B cell (primary cell): ENCODE results near the gene STAP2. TPM values are rescaled to one million over a fixed set of nuclear protein-coding genes. Genes with fewer than 3 reads are reported as not detected.
A peak's percentile ranks its signal among the peaks of the same experiment; 100 is the strongest.

Source experiments
- ATAC-seq: fragments of 200-7000 bp; cut with Tn5 transposase; one replicate; pipeline ENCODE4 v1.10.0; 2021; ENCODE audit warnings: low read depth, mild to moderate bottlenecking, moderate number of reproducible peaks, moderate library complexity
- CTCF ChIA-PET: fragments of 350-600 bp; sonication (Branson Sonifier 250); formaldehyde crosslinking; loops from one replicate; lab custom pipeline; 2021; ENCODE audit warnings: antibody characterized with exemption, inconsistent platforms; lab: Charles Lee
- POLR2A ChIA-PET: fragments of 350-600 bp; sonication (Branson Sonifier 250); formaldehyde crosslinking; loops from one replicate; lab custom pipeline; 2021; ENCODE audit warnings: antibody characterized with exemption; lab: Charles Lee
- DNase-seq: peaks from one replicate; pipeline ENCODE4 v3.0.0; 2013
- H2AFZ ChIP-seq: 2 replicates; pipeline ENCODE4 v1.6.1; 2012; ENCODE audit warnings: mild to moderate bottlenecking, low read depth, low read length; ENCODE audit not compliant: insufficient read depth, poor library complexity, severe bottlenecking
- H3K27ac ChIP-seq, 2 donors: 1 replicate in 1 of 2; 2 replicates in 1 of 2; pipeline ENCODE4 v1.5.1; 2012 to 2013; ENCODE audit warnings: low read length in 2 of 2, mild to moderate bottlenecking in 2 of 2, moderate library complexity in 1 of 2
- H3K27me3 ChIP-seq, 4 experiments: fragments of 200-600 bp in 1 of 4; sonication (generic) in 1 of 4; replicated peaks in 1 of 4; 1 replicate in 2 of 4; 2 replicates in 2 of 4; pipeline versions ENCODE4 v1.6.1 to v1.7.0; 2013 to 2016; ENCODE audit warnings: low read length in 3 of 4, mild to moderate bottlenecking in 2 of 4, mixed read lengths in 1 of 4, moderate library complexity in 1 of 4; ENCODE audit not compliant: insufficient read depth in 4 of 4, control insufficient read depth in 3 of 4; ENCODE audit errors: control extremely low read depth in 1 of 4
- H3K36me3 ChIP-seq, 2 experiments: replicated peaks in 1 of 2; 1 replicate in 1 of 2; 2 replicates in 1 of 2; pipeline versions ENCODE4 v1.6.1 to v1.7.1; 2013; ENCODE audit warnings: low read length in 1 of 2; ENCODE audit not compliant: insufficient read depth in 2 of 2, control insufficient read depth in 1 of 2; ENCODE audit errors: control extremely low read depth in 1 of 2, extremely low read depth in 1 of 2
- H3K4me1 ChIP-seq, 2 donors: fragments of 200-600 bp in 1 of 2; sonication (generic) in 1 of 2; 1 replicate in 1 of 2; 2 replicates in 1 of 2; pipeline versions ENCODE4 v1.5.1 to v1.6.1; 2013 to 2017; ENCODE audit warnings: low read length in 2 of 2; ENCODE audit not compliant: control insufficient read depth in 2 of 2, insufficient read depth in 2 of 2
- H3K4me2 ChIP-seq: replicated peaks from 2 replicates; pipeline ENCODE3; 2012; ENCODE audit warnings: mild to moderate bottlenecking, low read depth, low read length; ENCODE audit not compliant: poor library complexity, severe bottlenecking
- H3K4me3 ChIP-seq, 5 experiments: fragments of 200-600 bp in 1 of 5; sonication (generic) in 1 of 5; 1 replicate in 3 of 5; 2 replicates in 2 of 5; pipeline versions ENCODE4 v1.5.1 to v1.7.0; 2011 to 2016; ENCODE audit warnings: low read length in 4 of 5, mild to moderate bottlenecking in 4 of 5, low read depth in 2 of 5, control low read depth in 1 of 5, moderate library complexity in 1 of 5; ENCODE audit not compliant: insufficient read depth in 1 of 5; ENCODE audit errors: control extremely low read depth in 1 of 5, extremely low read depth in 1 of 5
- H3K79me2 ChIP-seq: fragments of 200-600 bp; sonication (generic); one replicate; pipeline ENCODE4 v1.6.0; 2016; ENCODE audit warnings: low read length; ENCODE audit not compliant: control insufficient read depth, insufficient read depth
- H3K9ac ChIP-seq: fragments of 200-600 bp; sonication (generic); 2 replicates; pipeline ENCODE4 v1.6.1; 2017; ENCODE audit warnings: mild to moderate bottlenecking, low read length, moderate library complexity
- H3K9me3 ChIP-seq, 3 donors: one replicate each; pipeline versions ENCODE4 v1.6.1 to v1.7.1; 2013; ENCODE audit warnings: low read length in 2 of 3; ENCODE audit not compliant: control insufficient read depth in 2 of 3, insufficient read depth in 1 of 3; ENCODE audit errors: control extremely low read depth in 1 of 3
- H4K20me1 ChIP-seq: 2 replicates; pipeline ENCODE4 v1.6.0; 2012; ENCODE audit warnings: mild to moderate bottlenecking, low read length; ENCODE audit not compliant: insufficient read depth, control insufficient read depth, poor library complexity, severe bottlenecking
- H3K27ac Mint-ChIP-seq: one replicate; pipeline ENCODE4 v1.8.0; 2021; ENCODE audit warnings: mixed read lengths
- H3K27me3 Mint-ChIP-seq: one replicate; pipeline ENCODE4 v1.8.0; 2021; ENCODE audit warnings: mixed read lengths
- H3K4me1 Mint-ChIP-seq: one replicate; pipeline ENCODE4 v1.8.0; 2021; ENCODE audit warnings: mixed read lengths
- H3K4me3 Mint-ChIP-seq: one replicate; pipeline ENCODE4 v1.8.0; 2021; ENCODE audit warnings: mixed read lengths
- H3K9me3 Mint-ChIP-seq: one replicate; pipeline ENCODE4 v1.8.0; 2022; ENCODE audit warnings: mixed read lengths; ENCODE audit not compliant: insufficient read depth
- EZH2 ChIP-seq: IDR thresholded peaks from 2 replicates; pipeline ENCODE4 v1.6.1; 2012; ENCODE audit warnings: borderline replicate concordance, low read depth, mild to moderate bottlenecking, moderate library complexity, low read length; ENCODE audit not compliant: insufficient read depth, poor library complexity, severe bottlenecking
- WGBS: methylation state at CpG from one replicate; pipeline ENCODE4 v1.1.5; 2013; ENCODE audit warnings: missing lambda C conversion rate; ENCODE audit not compliant: insufficient coverage; 5-methylcytosine and 5-hydroxymethylcytosine counted together
- intact Hi-C: fragments of 100-400 bp; cut with micrococcal nuclease; formaldehyde crosslinking; loops from one replicate; pipeline ENCODE4 v1.10.0; 2022
- polyA plus RNA-seq: library from polyadenylated mRNA; depleted of rRNA; stranded (reverse); fragments of >200 nt; gene quantifications from 2 replicates; pipeline ENCODE4 v1.2.3, GENCODE V29; 2012
- total RNA-seq, 2 donors: library from RNA; stranded (reverse); fragments of 120-200 nt in 1 of 2; gene quantifications; 1 replicate in 1 of 2; 2 replicates in 1 of 2; pipeline versions ENCODE4 v1.2.3 to v1.2.4, GENCODE V29; 2013 to 2022
- TF ChIP-seq, protein P1 (sequence below): fragments of 200-600 bp; IDR thresholded peaks from one replicate; pipeline ENCODE4 v1.8.0; 2022; ENCODE audit warnings: antibody characterized with exemption, mild to moderate bottlenecking

Gene STAP2
- total and polyA plus RNA-seq, 2 donors (not counting 1 experiment from before 2014, with no cell fraction given), result 0.27 to 0.72 TPM

DNA sequence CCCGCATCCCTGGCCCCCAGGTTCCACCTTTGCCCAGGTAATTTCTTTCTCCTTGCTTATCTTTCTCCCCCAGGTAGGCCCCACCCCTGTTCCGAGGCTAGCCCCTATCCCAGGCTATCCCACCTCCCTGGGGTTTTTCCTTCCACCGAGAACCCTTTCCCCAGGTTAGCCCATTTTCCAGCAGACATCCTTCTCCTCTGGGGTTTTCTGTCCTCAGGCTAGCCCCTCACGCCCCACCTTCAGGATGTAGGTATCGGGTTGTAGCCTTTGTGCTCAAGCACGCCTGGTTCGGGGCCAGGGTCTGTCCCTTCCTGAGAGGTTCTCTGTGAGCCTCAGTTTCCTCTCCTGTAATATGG, 33.4 kb downstream of the STAP2 start:
- ChIA-PET POLR2A (interaction anchor here (0.6 kb wide), 1 partner anchor 60 kb away, joined by 3 read pairs; no protein-coding TSS in a partner anchor), CTCF (no interaction called here)
- Histone ChIP-seq H2AFZ (no peak overlapping the region), H4K20me1 (no peaks in the 10 kb centered on the region), H3K9ac (no peak overlapping the region), H3K36me3 (no peaks in the 10 kb centered on the region), H3K79me2 (no peaks in the 10 kb centered on the region), H3K27me3 (peaks cover 0 to 6% (median 0%) of the 10 kb centered on the region in 4 experiments), H3K4me1 (peaks cover 4% of the 10 kb centered on the region in 2 donors), H3K4me2 (no peak overlapping the region), H3K9me3 (peaks cover 0 to under 1% (median 0%) of the 10 kb centered on the region in 3 donors), H3K27ac (no peak overlapping the region), H3K4me3 (no peak overlapping the region)
- intact Hi-C loops, result no loop called here
- peaks cover 7% of the 10 kb centered on the region for H3K4me1 Mint-ChIP-seq
- H3K27ac Mint-ChIP-seq, result no peak overlapping the region
- peaks cover 9% of the 10 kb centered on the region for H3K27me3 Mint-ChIP-seq
- DNase-seq (no peak), ATAC-seq (no peak)
- H3K9me3 Mint-ChIP-seq, result no peaks in the 10 kb centered on the region
- WGBS, result 92% methylated on average over 5 of the region's 7 CpGs
- H3K4me3 Mint-ChIP-seq, result peak overlapping the region; percentile 37
- TF ChIP-seq, protein P1, sequence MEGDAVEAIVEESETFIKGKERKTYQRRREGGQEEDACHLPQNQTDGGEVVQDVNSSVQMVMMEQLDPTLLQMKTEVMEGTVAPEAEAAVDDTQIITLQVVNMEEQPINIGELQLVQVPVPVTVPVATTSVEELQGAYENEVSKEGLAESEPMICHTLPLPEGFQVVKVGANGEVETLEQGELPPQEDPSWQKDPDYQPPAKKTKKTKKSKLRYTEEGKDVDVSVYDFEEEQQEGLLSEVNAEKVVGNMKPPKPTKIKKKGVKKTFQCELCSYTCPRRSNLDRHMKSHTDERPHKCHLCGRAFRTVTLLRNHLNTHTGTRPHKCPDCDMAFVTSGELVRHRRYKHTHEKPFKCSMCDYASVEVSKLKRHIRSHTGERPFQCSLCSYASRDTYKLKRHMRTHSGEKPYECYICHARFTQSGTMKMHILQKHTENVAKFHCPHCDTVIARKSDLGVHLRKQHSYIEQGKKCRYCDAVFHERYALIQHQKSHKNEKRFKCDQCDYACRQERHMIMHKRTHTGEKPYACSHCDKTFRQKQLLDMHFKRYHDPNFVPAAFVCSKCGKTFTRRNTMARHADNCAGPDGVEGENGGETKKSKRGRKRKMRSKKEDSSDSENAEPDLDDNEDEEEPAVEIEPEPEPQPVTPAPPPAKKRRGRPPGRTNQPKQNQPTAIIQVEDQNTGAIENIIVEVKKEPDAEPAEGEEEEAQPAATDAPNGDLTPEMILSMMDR, result no peak
- TF ChIP-seq EZH2, result no peak

DNA sequence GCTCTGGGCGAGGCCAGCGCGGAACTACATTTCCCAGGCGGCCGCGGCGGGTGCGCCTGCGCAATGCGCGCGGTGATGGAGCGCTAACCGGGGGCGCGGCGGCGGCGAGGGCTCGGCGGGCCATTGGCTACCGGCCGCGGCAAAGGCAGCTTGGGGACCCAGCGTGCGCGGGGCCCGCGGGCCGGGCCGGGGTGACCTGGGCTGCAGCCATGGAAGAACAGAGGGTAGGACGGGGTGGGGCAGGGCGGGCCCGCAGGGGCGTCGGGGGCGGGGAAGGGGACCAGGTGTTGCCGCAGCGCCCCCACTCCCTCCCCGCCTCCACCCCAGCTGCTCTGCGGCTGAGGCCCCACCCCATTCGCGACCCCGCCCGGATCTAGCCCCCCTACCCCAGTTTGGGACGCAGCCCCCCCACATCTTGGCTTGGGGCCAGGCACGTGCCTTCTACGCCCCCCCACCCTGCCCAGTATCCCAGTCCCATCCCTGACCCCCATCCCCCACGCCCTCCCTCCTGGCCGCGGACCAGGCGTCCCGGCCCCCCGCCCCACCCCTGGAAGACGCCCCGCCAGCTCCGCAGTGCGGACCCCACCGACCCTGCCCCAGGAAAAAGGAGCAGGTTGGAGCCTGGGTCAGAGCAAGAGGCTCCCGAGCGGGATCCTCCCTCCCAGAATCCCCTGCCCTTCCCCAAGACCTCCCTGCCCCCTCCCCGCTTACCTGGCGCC, 33.9 kb downstream of the STAP2 start, which contains the start of gene FSD1:
FSD1 (plus strand) TSS at position 61 of the 719 bp plus-strand sequence; CDS start at position 210, 149 bp downstream.
- H3K4me3 ChIP-seq, result peak within 1 kb of the TSS in 3 of 5 experiments; percentile 5 to 38 (median 7)
- no peak within 1 kb of the TSS for H3K27ac ChIP-seq
- no peaks in the 10 kb centered on the region for H3K79me2 ChIP-seq
- H3K9me3 ChIP-seq, result no peaks in the 10 kb centered on the region
- DNase-seq (peak; percentile 67), ATAC-seq (peak; percentile 67)
- H3K9ac ChIP-seq, result peak within 1 kb of the TSS; percentile 29
- no peaks in the 10 kb centered on the region for H3K36me3 ChIP-seq
- Mint-ChIP-seq H3K27ac (no peak within 1 kb of the TSS), H3K4me1 (peaks cover 7% of the 10 kb centered on the region), H3K4me3 (peak within 1 kb of the TSS; percentile 74), H3K27me3 (peaks cover 9% of the 10 kb centered on the region), H3K9me3 (no peaks in the 10 kb centered on the region)
- no peaks in the 10 kb centered on the region for H4K20me1 ChIP-seq
- peak within 1 kb of the TSS; percentile 56 for H2AFZ ChIP-seq
- intact Hi-C loops, result no loop called here
- peaks cover 0 to 6% (median 0%) of the 10 kb centered on the region in 4 experiments for H3K27me3 ChIP-seq
- ChIA-PET CTCF (no interaction called here), POLR2A (interaction anchor here (0.6 to 0.7 kb wide), 2 partner anchors 17 to 60 kb away, joined by 3 read pairs; no protein-coding TSS in a partner anchor)
- peak within 1 kb of the TSS; percentile 74 for H3K4me2 ChIP-seq
- peaks cover 4% of the 10 kb centered on the region in 2 donors for H3K4me1 ChIP-seq
- TF ChIP-seq, protein P1, result no peak
- TF ChIP-seq EZH2, result no peak
- 7% methylated on average over 42 of the region's 63 CpGs for WGBS
